C4-2B (cell line): Measurements from ENCODE around the gene STPG3.
A peak's percentile ranks its signal among the peaks of the same experiment; 100 is the strongest.

Experiments used
- H3K27ac ChIP-seq: fragments of 450-650 bp; 2 replicates; pipeline ENCODE4 v1.5.1; 2017
- ZFX ChIP-seq: fragments of 450-650 bp; IDR thresholded peaks from 2 replicates; pipeline ENCODE4 v1.6.1; 2017
- TF ChIP-seq, protein P1 (sequence below): fragments of 450-650 bp; conservative IDR thresholded peaks from 2 replicates; pipeline ENCODE4 v1.5.1; 2017; ENCODE audit warnings: mild to moderate bottlenecking

The STPG3 gene

DNA sequence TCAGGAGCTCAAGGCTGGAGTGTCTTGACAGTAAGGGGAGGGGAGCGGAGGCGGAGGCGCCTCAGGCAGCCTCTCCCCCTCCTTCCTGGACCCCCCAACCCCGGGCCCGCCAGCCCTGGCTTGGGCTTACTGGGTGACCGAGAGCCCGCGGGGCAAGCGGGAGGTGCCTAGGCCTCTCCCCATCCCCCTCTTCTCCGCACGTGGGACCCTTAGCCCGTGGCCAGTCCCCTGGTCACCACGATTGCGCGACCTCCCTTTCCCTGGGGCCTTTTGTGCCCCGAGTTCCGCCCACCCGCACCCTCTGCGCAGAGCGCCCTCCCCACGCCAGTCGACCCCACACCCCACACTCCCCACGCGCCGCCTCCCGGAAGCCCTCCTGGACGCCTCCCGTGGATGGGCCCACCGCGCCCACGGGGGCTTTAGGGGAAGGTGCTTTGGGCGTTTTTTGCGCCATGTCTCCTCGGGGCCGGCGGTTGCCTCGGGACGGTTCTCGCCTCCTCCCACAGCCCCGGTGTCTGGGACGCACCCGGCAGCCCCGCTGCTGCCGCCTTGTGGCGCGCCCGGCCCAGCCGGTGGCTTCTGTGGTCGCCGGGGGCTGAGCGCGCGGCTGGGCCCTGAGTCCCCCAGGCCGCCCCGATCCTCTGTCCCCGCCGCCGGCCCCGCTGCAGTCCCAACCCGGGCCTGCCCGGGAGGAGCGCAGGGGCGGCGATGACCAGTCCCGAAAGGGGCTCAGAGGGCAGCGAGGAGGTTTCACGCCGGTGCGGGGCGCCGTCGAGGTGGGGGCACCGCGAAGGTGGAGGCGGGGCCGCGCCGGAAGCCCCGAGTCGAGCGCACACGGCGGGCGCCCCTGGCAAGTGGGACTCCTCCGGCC lies 29.6 kb downstream of the STPG3 start:
- no peak overlapping the region for H3K27ac ChIP-seq
- TF ChIP-seq, protein P1, sequence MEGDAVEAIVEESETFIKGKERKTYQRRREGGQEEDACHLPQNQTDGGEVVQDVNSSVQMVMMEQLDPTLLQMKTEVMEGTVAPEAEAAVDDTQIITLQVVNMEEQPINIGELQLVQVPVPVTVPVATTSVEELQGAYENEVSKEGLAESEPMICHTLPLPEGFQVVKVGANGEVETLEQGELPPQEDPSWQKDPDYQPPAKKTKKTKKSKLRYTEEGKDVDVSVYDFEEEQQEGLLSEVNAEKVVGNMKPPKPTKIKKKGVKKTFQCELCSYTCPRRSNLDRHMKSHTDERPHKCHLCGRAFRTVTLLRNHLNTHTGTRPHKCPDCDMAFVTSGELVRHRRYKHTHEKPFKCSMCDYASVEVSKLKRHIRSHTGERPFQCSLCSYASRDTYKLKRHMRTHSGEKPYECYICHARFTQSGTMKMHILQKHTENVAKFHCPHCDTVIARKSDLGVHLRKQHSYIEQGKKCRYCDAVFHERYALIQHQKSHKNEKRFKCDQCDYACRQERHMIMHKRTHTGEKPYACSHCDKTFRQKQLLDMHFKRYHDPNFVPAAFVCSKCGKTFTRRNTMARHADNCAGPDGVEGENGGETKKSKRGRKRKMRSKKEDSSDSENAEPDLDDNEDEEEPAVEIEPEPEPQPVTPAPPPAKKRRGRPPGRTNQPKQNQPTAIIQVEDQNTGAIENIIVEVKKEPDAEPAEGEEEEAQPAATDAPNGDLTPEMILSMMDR: no peak
- no peak for TF ChIP-seq ZFX

DNA sequence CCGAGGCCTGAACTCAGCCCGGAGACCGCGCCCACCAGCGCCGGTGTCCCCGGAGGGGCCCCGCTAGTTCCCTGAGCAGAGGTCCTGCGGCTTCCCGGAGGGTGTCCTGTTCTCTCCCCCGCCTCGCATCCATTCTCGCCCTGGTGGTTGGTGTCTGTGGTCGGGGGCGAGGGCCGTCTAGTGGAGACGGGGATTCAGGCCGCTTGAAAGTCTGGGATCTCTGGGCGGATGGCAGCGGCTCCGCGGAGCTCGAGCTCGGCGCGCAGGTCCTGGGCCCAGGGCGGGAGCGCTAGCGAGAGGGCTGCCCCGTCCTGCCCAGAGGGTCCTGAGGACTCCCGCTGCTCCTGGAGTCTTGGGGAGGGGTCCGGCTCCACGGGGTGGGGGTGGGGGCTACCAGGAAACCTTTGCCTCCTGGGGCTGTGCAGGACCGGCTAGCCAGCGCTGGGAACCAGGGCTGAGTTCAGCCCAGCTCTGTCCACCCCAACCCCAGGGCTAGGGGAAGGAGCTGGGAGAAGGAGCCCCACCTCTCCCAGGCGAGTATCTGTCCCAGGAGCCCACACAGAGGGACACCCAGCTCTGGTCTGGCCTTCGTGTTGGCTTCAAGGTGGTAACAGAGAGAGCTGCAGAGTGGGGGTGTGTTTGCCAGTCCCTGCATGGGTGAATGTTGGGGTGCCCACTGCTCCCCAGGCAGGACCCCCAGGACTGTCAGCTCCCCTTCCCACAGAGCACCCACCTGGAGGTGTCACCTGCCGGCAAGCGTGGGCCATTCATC lies 30.4 kb downstream of the STPG3 start:
- no peak overlapping the region for H3K27ac ChIP-seq
- no peak for TF ChIP-seq ZFX
- TF ChIP-seq, protein P1: no peak

DNA sequence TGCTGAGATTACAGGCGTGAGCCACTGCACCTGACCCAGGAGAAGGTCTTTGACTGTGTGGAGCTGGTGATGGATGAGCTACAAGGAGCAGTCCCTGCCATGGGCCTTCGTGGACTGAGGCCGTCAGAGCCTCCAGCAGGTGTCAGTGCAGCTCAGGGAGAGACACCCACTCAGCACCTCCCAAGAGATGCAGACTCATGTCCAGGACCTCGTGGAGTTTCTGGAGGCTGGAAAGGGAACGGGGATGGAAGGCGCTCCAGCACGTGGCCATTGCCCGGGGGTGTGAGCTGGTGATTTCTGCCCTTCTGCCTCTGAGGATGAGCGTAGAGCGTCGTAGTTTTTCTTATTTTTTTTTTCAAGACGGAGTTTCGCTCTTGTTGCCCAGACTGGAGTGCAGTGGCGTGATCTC lies 35.9 kb downstream of the STPG3 start:
- TF ChIP-seq, protein P1: peak; percentile 87
- TF ChIP-seq ZFX: no peak
- no peak overlapping the region for H3K27ac ChIP-seq

DNA sequence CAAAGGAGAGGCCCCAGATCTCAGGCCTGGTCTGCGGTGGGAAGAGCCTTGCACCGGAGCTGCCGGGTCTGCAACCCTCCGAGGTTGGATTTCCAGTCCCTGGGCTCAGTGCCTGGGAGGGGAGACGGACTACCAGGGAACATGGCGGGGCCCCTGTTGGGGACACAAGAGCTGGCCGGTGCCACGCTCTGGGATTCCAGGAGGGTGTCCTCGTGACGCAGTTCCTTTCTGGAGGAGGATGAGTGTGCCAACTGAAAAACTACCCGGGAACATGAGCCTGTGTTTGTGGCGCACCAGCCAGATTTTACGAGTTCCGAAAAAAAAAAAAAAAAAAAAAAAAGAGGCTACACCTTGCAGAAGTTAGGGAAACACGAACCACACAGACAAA lies 42.0 kb downstream of the STPG3 start:
- TF ChIP-seq, protein P1: no peak
- no peak overlapping the region for H3K27ac ChIP-seq

DNA sequence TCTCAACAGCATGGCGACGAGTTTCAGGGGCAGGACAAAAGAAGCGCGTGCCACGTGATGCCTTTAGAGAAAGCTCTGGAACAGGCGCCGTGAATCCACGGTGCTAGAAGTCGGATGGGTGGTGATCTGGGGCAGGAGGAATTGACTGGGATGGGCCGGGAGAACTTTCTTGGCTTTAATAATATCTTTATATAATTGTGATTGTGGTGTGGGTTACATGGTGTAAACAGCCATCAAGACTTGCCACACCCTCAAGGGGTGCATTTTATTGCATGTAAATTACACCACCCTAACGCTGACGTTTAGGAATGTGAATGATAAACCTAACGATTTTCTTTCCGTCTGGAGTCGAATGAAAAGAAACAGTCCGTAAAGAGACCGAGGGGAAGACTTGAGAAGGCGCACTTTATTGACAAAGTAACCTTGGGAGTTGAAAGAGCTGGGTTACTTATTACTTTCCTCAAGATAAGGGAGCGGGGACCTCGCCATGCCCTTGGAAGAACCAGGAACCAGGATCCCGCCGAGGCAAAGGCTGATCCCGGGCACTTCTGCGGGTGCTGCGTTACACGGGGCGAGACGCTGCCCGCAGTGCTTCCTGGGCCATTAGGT lies 42.5 kb downstream of the STPG3 start:
- H3K27ac ChIP-seq: no peak overlapping the region
- TF ChIP-seq, protein P1: no peak
- TF ChIP-seq ZFX: no peak

DNA sequence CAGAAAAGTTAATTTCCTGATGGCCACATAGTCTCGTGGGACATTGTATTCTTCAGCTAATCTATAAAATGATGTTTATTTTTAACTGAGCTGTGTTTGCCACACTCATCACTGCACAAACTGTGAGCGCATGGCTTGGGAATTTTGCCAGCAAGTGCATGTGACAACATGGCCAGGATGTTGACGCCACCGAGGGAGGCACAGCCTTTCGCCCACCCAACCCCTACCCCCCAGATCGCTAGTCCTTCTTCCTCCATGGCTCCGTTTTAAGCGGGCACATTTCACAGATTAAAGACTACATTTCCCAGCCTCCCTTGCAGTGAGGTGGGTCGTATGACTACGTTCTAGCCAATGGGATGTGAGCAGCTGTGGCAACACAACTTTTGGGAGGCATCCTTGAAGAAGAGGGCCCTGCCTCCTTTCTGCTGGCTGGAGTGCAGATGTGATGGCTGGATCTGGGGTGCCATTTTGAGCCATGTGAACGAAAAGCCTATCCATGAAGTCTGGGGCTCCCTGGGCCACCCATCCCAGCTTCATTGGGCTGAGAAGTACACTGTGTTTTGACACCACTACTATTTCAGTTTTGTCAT lies 43.1 kb downstream of the STPG3 start:
- H3K27ac ChIP-seq: no peak overlapping the region
- TF ChIP-seq, protein P1: no peak
- no peak for TF ChIP-seq ZFX
